Naive thymus-derived CD8-positive, alpha-beta T cell (primary cell): Measurements from ENCODE around the gene ARHGAP8. TPM values are rescaled to one million over a fixed set of nuclear protein-coding genes. Genes with fewer than 3 reads are reported as not detected.
"Not testable (repeated sequence)": the region's sequence is repeated elsewhere in the genome, so short reads cannot be mapped to it uniquely, and the experiment has no call there.

Experiments
- ATAC-seq, 2 donors: fragments of 150-1000 bp; cut with Tn5 transposase in 1 of 2; sonication (Bioruptor Pico), chemical (Tn5 transposase) in 1 of 2; 1 replicate in 1 of 2; 2 replicates in 1 of 2; pipeline ENCODE4 v1.10.0; 2021; ENCODE audit warnings: mild to moderate bottlenecking in 2 of 2, moderate library complexity in 2 of 2
- POLR2A ChIA-PET: fragments of 350-600 bp; sonication (Branson Sonifier 250); formaldehyde crosslinking; loops from one replicate; lab custom pipeline; 2021; ENCODE audit warnings: antibody characterized with exemption; lab: Charles Lee
- DNase-seq, 10 donors: peaks; one replicate each; pipeline versions ENCODE4 v3.0.0 to v3.0.0-alpha.2; 2020 to 2022
- H3K27ac Mint-ChIP-seq, 10 donors: one replicate each; pipeline ENCODE4 v1.8.0; 2020 to 2022; ENCODE audit warnings: mild to moderate bottlenecking in 10 of 10, mixed read lengths in 10 of 10, moderate library complexity in 4 of 10, inconsistent platforms in 1 of 10
- H3K27me3 Mint-ChIP-seq, 5 donors: one replicate each; pipeline ENCODE4 v1.8.0; 2021 to 2022; ENCODE audit warnings: mixed read lengths in 5 of 5
- H3K36me3 Mint-ChIP-seq, 3 donors: one replicate each; pipeline ENCODE4 v1.8.0; 2020 to 2022; ENCODE audit warnings: mixed read lengths in 3 of 3, mild to moderate bottlenecking in 2 of 3, inconsistent platforms in 1 of 3
- H3K4me1 Mint-ChIP-seq, 4 donors: one replicate each; pipeline ENCODE4 v1.8.0; 2021 to 2022; ENCODE audit warnings: mixed read lengths in 4 of 4
- H3K4me3 Mint-ChIP-seq, 10 donors: one replicate each; pipeline ENCODE4 v1.8.0; 2020 to 2022; ENCODE audit warnings: mild to moderate bottlenecking in 10 of 10, mixed read lengths in 10 of 10, moderate library complexity in 6 of 10, inconsistent platforms in 1 of 10
- H3K9me3 Mint-ChIP-seq, 9 donors: one replicate each; pipeline ENCODE4 v1.8.0; 2020 to 2022; ENCODE audit warnings: mixed read lengths in 9 of 9, mild to moderate bottlenecking in 3 of 9, inconsistent platforms in 1 of 9, moderate library complexity in 1 of 9
- polyA plus RNA-seq, 3 donors: library from polyadenylated mRNA; unstranded; fragments of 300-500 nt; fragmentation: Illumina TruSeq; gene quantifications; one replicate each; pipeline ENCODE4 v1.2.3, GENCODE V29; 2021
- total RNA-seq, 8 experiments: library from RNA in 2 of 8; stranded (reverse) in 2 of 8; gene quantifications; one replicate each; pipeline ENCODE4 v1.2.3 and lab custom pipeline; 2021 to 2026

ARHGAP8 gene
- total and polyA plus RNA-seq, 5 experiments from 2014 or later: 0.19 to 4.8 (median 2.5) TPM; not detected in 2

DNA sequence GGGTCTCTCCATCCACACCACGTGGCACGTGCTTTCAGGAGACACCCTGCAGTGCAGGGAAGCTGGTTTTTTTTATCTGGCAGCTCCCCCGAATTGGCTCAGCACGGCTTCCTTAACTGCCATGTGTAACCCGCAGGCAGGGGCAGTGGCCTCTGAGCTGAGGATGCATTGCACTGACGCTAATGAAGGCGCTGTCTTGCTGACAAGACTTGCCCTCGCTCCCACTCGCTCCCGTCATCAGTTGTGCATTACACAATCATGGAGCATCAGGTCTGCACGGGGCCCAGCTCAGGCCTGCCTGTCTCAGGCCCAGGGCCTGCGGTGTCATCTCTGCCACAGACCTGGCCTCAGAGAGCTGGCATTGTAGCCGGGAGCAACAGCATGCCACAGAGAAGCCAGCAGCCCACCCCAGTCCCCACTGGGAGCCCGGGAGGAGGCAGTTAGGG is 95.9 kb downstream of the ARHGAP8 start:
- Mint-ChIP-seq H3K27me3 (peaks cover 0 to 8% (median 0%) of the 10 kb centered on the region in 5 donors), H3K27ac (no peak overlapping the region), H3K4me3 (no peak overlapping the region), H3K4me1 (no peaks in the 10 kb centered on the region), H3K9me3 (peaks cover 0 to 20% (median 9%) of the 10 kb centered on the region in 9 donors), H3K36me3 (peaks cover 0 to 6% (median 4%) of the 10 kb centered on the region in 3 donors)
- DNase-seq: no peak
- no peak for ATAC-seq
- POLR2A ChIA-PET: no interaction called here

DNA sequence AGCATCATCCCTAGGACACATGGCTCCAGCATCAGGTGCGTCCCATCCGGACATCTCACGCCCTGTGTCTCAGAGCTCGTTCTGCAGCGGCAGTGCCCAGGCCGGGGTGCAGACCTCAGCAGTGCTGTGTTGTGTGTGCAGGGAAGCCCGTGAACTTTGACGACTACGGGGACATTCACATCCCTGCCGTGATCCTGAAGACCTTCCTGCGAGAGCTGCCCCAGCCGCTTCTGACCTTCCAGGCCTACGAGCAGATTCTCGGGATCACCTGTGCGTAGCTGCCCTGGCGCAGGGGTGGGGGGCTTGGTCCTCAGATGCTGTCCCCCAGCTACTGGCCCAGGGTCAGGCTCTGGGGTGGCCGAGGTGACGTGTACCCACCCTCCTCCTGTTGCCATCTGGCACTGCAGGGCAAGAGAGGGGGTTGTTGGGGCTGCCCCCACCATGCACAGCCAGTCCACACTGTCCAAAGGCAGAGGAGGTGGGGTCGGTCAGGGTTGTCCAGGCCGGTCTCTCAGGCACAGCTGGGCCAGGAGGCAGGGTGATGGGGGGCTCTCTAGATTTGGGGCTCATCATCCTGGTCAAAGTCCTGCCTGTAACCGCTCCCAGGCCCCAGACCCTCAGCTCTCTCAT is 96.5 kb downstream of the ARHGAP8 start:
- Mint-ChIP-seq H3K4me1 (no peaks in the 10 kb centered on the region), H3K9me3 (peaks cover 0 to 16% (median 9%) of the 10 kb centered on the region in 9 donors), H3K27ac (no peak overlapping the region), H3K27me3 (peaks cover 0 to 8% (median 0%) of the 10 kb centered on the region in 5 donors), H3K4me3 (no peak overlapping the region), H3K36me3 (peaks cover 0 to 6% (median 4%) of the 10 kb centered on the region in 3 donors)
- POLR2A ChIA-PET: no interaction called here
- DNase-seq: no peak
- ATAC-seq: no peak

DNA sequence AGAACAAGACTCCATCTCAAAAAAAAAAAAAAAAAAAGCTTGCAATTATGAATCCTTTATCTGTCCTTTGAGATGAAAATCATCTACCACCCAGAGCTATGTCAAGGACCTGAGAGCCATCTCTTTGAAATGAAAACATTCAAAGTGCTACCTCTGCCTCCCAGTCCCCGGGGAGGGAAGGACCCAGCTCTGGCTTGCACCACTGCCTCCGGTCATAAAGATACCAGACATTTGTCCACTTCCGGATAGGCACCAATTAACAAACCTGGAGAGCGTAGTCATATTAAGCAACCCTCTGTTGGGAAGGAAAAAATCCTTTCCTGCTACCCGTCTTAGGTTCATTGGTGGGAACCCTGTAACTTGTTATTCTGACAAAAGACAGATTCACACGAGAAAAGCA is 98.6 kb downstream of the ARHGAP8 start:
- DNase-seq (no peak), ATAC-seq (no peak)
- H3K4me3 Mint-ChIP-seq: no peak overlapping the region
- POLR2A ChIA-PET: no interaction called here
- peaks cover 0 to 3% (median 0%) of the 10 kb centered on the region in 5 donors for H3K27me3 Mint-ChIP-seq
- H3K9me3 Mint-ChIP-seq: peaks cover 0 to 3% (median 0%) of the 10 kb centered on the region in 9 donors
- no peaks in the 10 kb centered on the region for H3K36me3 Mint-ChIP-seq
- no peaks in the 10 kb centered on the region for H3K4me1 Mint-ChIP-seq
- H3K27ac Mint-ChIP-seq: no peak overlapping the region

DNA sequence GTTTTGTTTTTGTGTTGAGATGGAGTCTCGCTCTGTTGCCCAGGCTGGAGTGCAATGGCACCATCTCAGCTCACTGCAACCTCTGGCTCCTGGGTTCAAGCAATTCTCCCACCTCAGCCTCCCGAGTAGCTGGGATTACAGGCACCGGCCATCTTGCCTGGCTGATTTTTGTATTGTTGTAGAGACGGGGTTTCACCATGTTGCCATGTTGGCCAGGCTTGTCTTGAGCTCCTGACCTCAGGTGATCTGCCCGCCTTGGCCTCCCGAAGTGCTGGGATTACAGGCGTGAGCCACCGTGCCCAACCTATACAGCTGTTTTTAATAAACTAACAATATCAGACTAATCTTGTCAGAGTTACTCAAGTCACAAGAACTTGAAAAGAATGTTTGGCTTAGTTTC is 102.3 kb downstream of the ARHGAP8 start:
- H3K9me3 Mint-ChIP-seq, POLR2A ChIA-PET, DNase-seq, H3K4me1 Mint-ChIP-seq, H3K36me3 Mint-ChIP-seq, ATAC-seq, H3K27me3 Mint-ChIP-seq, H3K4me3 Mint-ChIP-seq, H3K27ac Mint-ChIP-seq: not testable (repeated sequence)

DNA sequence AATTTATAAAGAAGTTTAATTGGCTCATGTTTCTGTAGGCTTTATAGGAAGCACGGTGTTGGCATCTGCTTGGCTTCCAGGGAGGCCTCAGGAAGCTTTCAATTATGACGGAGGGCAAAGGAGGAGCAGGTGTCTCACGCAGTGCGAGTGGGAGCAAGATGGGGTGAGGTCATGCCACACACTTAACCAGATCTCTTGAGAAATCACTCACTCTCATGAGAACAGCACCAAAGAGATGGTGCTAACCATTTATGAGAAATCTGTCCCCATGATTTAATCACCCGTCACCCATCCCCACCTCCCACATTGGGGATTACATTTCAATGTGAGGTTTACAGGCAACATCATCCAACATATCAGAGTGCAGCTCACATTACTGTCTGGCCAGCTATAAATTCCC is 103.5 kb downstream of the ARHGAP8 start:
- no peak overlapping the region for H3K4me3 Mint-ChIP-seq
- no peak overlapping the region for H3K27ac Mint-ChIP-seq
- H3K36me3 Mint-ChIP-seq: no peaks in the 10 kb centered on the region
- no peaks in the 10 kb centered on the region for H3K27me3 Mint-ChIP-seq
- DNase-seq (no peak), ATAC-seq (no peak)
- no peaks in the 10 kb centered on the region for H3K9me3 Mint-ChIP-seq
- POLR2A ChIA-PET: no interaction called here
- no peaks in the 10 kb centered on the region for H3K4me1 Mint-ChIP-seq

DNA sequence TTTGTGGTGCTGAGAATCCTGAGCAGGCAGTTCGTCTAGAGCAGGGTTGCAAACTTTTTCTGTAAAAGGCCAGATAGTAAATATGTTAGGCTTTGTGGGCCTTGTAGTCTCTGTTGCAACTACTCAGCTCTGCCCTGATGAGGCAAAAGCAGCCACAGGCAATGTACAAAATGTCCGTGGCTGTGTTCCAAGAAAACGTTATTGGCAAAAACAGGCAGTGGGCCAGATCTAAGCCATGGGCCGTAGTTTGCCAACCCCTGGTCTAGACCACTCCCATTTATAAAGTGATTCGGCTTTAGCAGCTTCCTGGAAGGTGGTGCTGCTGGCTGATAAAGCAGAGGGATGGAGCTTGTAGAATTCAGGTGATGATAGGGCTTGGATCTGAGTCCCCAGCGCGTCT is 106.4 kb downstream of the ARHGAP8 start:
- H3K4me3 Mint-ChIP-seq, POLR2A ChIA-PET, H3K36me3 Mint-ChIP-seq, ATAC-seq, H3K27me3 Mint-ChIP-seq, H3K27ac Mint-ChIP-seq, H3K9me3 Mint-ChIP-seq, DNase-seq, H3K4me1 Mint-ChIP-seq: not testable (repeated sequence)

DNA sequence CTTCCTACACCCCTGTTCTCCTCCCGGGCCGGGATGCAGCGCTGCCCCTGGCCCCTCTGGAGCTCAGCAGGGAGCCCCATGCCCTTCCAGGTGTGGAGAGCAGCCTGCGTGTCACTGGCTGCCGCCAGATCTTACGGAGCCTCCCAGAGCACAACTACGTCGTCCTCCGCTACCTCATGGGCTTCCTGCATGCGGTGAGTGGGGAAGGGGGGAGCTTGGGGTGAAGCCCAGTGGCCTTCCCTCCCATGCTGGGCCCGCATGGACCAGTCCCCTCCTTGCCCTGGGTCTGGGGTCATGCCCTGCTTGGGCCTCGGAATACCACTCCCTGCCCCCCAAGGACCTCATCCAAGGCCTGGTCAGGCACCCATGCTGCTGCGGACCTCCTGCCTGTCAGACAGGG is 107.3 kb downstream of the ARHGAP8 start:
- Mint-ChIP-seq H3K4me3 (no peak overlapping the region), H3K27ac (no peak overlapping the region), H3K9me3 (no peaks in the 10 kb centered on the region), H3K27me3 (peaks cover 0 to 9% (median 3%) of the 10 kb centered on the region in 5 donors), H3K4me1 (peaks cover 0 to 2% (median 0%) of the 10 kb centered on the region in 4 donors), H3K36me3 (no peaks in the 10 kb centered on the region)
- POLR2A ChIA-PET: no interaction called here
- DNase-seq: no peak
- no peak for ATAC-seq

DNA sequence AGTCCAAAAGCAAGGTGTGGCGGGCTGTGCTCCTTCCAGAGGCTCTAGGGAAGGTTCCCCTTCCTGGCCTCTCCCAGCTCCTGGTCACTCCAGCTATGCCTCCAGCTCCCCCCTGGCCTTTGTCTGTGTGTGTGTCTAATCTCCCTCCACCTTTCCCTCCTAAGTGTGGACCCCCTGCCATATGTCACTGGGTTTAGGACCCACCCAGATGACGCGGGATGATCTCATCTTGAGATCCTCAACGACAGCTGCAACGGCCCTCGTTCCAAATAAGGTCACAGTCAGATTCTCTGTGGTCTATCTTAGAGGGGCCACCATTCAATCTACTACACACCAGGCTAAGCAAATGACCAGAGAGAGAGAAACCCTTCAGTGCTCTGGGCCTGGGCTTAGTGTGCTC is 107.9 kb downstream of the ARHGAP8 start:
- H3K36me3 Mint-ChIP-seq: no peaks in the 10 kb centered on the region
- no peak for ATAC-seq
- no peaks in the 10 kb centered on the region for H3K9me3 Mint-ChIP-seq
- no peak overlapping the region for H3K4me3 Mint-ChIP-seq
- peaks cover 0 to 2% (median 0%) of the 10 kb centered on the region in 4 donors for H3K4me1 Mint-ChIP-seq
- POLR2A ChIA-PET: no interaction called here
- no peak overlapping the region for H3K27ac Mint-ChIP-seq
- DNase-seq: no peak
- peaks cover 0 to 9% (median 3%) of the 10 kb centered on the region in 5 donors for H3K27me3 Mint-ChIP-seq

DNA sequence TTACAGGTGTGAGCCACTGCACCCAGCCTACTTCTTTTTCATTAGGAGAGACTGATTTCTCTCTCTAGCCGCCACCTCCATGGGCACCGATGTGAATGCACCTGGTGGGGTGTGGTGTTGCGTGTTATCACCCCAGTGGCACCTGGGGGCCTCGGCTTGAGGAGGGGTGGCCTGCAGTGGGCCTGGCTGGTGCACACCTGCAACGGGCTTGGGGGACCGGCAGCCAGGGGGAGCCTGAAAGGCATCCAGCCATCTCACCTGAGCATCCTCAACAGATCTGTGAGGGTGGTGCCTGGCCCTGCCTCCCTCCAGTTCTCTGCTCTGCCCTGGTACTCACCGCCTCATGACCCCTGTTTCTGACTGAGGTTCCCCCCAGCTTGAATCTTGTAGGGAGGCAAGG is 108.9 kb downstream of the ARHGAP8 start:
- H3K27me3 Mint-ChIP-seq: peaks cover 0 to 9% (median 5%) of the 10 kb centered on the region in 5 donors
- no peaks in the 10 kb centered on the region for H3K9me3 Mint-ChIP-seq
- ATAC-seq (no peak), DNase-seq (no peak)
- H3K36me3 Mint-ChIP-seq: no peaks in the 10 kb centered on the region
- H3K27ac Mint-ChIP-seq: no peak overlapping the region
- POLR2A ChIA-PET: no interaction called here
- peaks cover 0 to 2% (median 0%) of the 10 kb centered on the region in 4 donors for H3K4me1 Mint-ChIP-seq
- H3K4me3 Mint-ChIP-seq: no peak overlapping the region

DNA sequence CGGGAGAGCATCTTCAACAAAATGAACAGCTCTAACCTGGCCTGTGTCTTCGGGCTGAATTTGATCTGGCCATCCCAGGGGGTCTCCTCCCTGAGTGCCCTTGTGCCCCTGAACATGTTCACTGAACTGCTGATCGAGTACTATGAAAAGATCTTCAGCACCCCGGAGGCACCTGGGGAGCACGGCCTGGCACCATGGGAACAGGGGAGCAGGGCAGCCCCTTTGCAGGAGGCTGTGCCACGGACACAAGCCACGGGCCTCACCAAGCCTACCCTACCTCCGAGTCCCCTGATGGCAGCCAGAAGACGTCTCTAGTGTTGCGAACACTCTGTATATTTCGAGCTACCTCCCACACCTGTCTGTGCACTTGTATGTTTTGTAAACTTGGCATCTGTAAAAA is 109.9 kb downstream of the ARHGAP8 start:
- Mint-ChIP-seq H3K27me3 (peaks cover 0 to 11% (median 8%) of the 10 kb centered on the region in 5 donors), H3K27ac (no peak overlapping the region), H3K9me3 (no peaks in the 10 kb centered on the region), H3K36me3 (no peaks in the 10 kb centered on the region), H3K4me1 (peaks cover 0 to 2% (median 0%) of the 10 kb centered on the region in 4 donors), H3K4me3 (no peak overlapping the region)
- POLR2A ChIA-PET: no interaction called here
- ATAC-seq (no peak), DNase-seq (no peak)

DNA sequence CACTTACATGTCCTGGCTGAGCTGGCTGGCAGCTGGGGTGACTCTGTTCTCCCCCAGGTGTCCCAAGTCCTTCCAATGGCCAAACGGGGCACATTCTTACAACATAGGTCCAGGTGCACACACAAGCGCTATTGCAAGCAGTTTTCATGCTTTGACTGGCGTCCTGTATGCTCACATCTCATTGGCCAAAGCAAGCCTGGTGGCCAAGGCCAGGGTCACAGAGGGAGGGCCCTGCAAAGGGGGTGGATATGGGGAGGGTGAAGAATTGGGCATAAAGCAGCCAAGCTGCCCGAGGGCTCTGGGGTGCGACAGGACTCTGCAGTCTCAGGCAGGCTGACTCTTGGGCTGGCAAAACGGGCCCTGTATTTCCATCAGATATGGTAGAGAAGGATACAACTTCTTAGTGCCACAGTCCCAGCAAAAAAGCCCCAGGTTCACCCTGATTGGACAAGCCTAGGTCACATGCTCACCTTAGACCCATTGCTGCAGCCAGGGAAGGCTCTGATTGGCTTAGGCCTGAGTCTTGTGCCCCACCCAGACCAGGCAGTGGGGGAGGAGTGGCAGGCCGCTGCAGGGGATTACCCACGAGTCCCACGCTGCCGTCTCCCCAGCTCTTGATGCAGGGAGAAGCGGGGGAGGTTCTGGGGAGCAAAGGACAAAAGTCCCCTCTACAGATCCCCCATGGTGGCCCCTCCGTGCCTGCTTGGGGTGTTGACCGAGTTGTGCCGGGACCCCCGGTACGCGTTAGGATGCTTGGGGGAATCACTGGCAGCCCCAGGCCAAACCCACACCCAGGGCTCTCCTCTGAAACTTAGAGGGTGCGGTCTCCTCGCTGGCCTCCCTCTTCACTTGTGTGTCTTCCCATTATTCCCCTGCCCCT is 110.8 kb downstream of the ARHGAP8 start:
- no peak for ATAC-seq
- no peak overlapping the region for H3K27ac Mint-ChIP-seq
- no peaks in the 10 kb centered on the region for H3K9me3 Mint-ChIP-seq
- peaks cover 0 to 12% (median 8%) of the 10 kb centered on the region in 5 donors for H3K27me3 Mint-ChIP-seq
- H3K36me3 Mint-ChIP-seq: no peaks in the 10 kb centered on the region
- POLR2A ChIA-PET: no interaction called here
- H3K4me1 Mint-ChIP-seq: peaks cover 0 to 2% (median 0%) of the 10 kb centered on the region in 4 donors
- no peak for DNase-seq
- peak overlapping the region in 1 of 10 donors; percentile 2 for H3K4me3 Mint-ChIP-seq

DNA sequence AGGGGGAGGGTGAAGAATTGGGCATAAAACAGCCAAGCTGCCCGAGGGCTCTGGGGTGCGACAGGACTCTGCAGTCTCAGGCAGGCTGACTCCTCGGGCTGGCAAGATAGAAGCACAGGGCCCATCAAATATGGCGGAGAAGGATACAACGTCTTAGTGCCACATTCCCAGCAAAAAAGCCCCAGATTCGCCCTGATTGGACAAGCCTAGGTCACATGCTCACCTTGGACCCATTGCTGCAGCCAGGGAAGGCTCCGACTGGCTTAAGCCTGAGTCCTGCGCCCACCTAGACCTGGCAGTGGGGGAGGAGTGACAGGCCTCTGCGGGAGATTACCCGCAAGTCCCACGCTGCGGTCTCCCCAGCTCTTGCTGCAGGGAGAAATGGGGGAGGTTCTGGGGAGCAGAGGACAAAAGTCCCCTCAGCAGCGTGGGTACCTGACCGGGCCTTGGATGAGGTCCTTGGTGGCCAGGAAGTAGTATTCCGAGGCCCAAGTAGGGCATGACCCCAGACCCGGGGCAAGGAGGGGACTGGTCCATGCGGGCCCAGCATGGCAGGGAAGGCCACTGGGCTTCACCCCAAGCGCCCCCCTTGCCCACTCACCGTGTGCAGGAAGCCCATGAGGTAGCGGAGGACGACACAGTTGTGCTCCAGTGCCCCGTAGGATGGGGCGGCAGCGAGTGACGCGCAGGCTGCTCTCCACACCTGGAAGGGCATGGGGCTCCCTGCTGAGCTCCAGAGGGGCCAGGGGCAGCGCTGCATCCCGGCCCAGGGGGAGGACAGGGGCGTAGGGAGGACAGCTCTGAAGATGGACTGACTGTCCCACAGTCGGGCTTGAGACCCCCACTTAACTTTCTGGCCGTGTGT is 113.0 kb downstream of the ARHGAP8 start:
- Mint-ChIP-seq H3K4me3 (no peak overlapping the region), H3K27me3 (peaks cover under 1 to 18% (median 8%) of the 10 kb centered on the region in 5 donors), H3K27ac (no peak overlapping the region), H3K4me1 (peaks cover 0 to 2% (median 0%) of the 10 kb centered on the region in 4 donors), H3K9me3 (peaks cover 0 to 3% (median 0%) of the 10 kb centered on the region in 9 donors), H3K36me3 (no peaks in the 10 kb centered on the region)
- ATAC-seq (no peak), DNase-seq (no peak)
- POLR2A ChIA-PET: no interaction called here
